ENCODE results near the gene ALK.

DNA sequence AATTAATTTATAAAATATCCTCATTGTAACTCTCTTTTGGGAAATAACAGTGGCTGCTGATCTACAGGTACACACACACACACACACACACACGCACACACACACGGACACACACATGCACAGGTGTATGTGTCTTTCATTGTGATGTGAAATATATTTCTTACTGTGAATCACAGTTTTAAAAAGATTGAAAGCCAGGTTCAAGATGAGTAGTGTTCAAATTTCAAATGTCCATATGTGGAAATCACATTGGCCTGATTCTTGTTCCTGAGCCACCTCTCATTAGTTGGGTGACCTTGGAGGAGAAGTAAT lies 372.4 kb downstream of the ALK start:
- TF ChIP-seq, protein P1, sequence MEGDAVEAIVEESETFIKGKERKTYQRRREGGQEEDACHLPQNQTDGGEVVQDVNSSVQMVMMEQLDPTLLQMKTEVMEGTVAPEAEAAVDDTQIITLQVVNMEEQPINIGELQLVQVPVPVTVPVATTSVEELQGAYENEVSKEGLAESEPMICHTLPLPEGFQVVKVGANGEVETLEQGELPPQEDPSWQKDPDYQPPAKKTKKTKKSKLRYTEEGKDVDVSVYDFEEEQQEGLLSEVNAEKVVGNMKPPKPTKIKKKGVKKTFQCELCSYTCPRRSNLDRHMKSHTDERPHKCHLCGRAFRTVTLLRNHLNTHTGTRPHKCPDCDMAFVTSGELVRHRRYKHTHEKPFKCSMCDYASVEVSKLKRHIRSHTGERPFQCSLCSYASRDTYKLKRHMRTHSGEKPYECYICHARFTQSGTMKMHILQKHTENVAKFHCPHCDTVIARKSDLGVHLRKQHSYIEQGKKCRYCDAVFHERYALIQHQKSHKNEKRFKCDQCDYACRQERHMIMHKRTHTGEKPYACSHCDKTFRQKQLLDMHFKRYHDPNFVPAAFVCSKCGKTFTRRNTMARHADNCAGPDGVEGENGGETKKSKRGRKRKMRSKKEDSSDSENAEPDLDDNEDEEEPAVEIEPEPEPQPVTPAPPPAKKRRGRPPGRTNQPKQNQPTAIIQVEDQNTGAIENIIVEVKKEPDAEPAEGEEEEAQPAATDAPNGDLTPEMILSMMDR (IDR thresholded peaks at IDR 0.05): no peak
- TF ChIP-seq POLR2A (IDR thresholded peaks at IDR 0.05): no peak
